Neural cell (in vitro differentiated cells): ENCODE measurements around the gene RTN4.

Experiments
- EP300 ChIP-seq: fragments of 450-650 bp; conservative IDR thresholded peaks from 2 replicates; pipeline ENCODE4 v1.6.1; 2014; ENCODE audit warnings: antibody characterized with exemption, mild to moderate bottlenecking, moderate library complexity; ENCODE audit not compliant: poor library complexity, severe bottlenecking
- EZH2 ChIP-seq: fragments of 200-600, 300-800 bp; shearing (Covaris generic), sonication (generic); IDR thresholded peaks from 2 replicates; pipeline ENCODE4 v1.6.1; 2014; ENCODE audit warnings: antibody characterized with exemption, low read length, borderline replicate concordance, mild to moderate bottlenecking; ENCODE audit not compliant: insufficient read depth, poor library complexity, severe bottlenecking
- MXI1 ChIP-seq: fragments of 450-650 bp; conservative IDR thresholded peaks from 2 replicates; pipeline ENCODE4 v1.6.1; 2014; ENCODE audit warnings: antibody characterized with exemption, mild to moderate bottlenecking; ENCODE audit not compliant: poor library complexity, severe bottlenecking
- POLR2AphosphoS5 ChIP-seq: IDR thresholded peaks from 2 replicates; pipeline ENCODE4 v1.6.1; 2012
- RAD21 ChIP-seq: fragments of 450-650 bp; conservative IDR thresholded peaks from 2 replicates; pipeline ENCODE4 v1.6.1; 2014; ENCODE audit warnings: antibody characterized with exemption, mild to moderate bottlenecking, moderate library complexity
- SMC3 ChIP-seq: fragments of 450-650 bp; conservative IDR thresholded peaks from 2 replicates; pipeline ENCODE4 v1.6.1; 2014; ENCODE audit warnings: antibody characterized with exemption, mild to moderate bottlenecking, moderate library complexity; ENCODE audit not compliant: poor library complexity
- TAF1 ChIP-seq: IDR thresholded peaks from 2 replicates; pipeline ENCODE4 v1.6.1; 2012; ENCODE audit warnings: low read depth
- TF ChIP-seq, protein P1 (sequence below): fragments of 450-650 bp; IDR thresholded peaks from 2 replicates; pipeline ENCODE4 v1.5.1; 2014; ENCODE audit warnings: antibody characterized with exemption, mild to moderate bottlenecking, moderate library complexity; ENCODE audit not compliant: poor library complexity, severe bottlenecking
- TF ChIP-seq, protein P2 (sequence below): IDR thresholded peaks from 2 replicates; pipeline ENCODE4 v1.6.1; 2012; ENCODE audit warnings: borderline replicate concordance

DNA sequence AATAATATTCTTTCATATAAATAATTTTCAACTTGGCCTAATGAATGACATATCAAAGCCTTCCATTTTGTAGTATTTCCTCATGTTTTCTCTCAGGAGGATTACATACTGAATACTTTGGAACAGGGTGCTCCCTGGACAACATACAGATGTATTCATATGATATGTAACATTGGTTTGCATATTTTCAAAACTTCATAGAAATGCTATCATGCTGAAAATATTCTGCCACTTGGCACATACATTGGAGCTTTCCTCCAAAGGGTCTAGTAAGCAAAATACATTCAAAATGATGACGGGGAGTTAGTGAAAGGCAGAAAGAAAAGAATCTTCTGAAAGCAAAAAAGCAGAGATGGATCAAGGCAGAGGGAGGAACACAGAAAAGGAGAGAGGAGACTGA is 38.1 kb upstream of the RTN4 start:
- TF ChIP-seq, protein P1, sequence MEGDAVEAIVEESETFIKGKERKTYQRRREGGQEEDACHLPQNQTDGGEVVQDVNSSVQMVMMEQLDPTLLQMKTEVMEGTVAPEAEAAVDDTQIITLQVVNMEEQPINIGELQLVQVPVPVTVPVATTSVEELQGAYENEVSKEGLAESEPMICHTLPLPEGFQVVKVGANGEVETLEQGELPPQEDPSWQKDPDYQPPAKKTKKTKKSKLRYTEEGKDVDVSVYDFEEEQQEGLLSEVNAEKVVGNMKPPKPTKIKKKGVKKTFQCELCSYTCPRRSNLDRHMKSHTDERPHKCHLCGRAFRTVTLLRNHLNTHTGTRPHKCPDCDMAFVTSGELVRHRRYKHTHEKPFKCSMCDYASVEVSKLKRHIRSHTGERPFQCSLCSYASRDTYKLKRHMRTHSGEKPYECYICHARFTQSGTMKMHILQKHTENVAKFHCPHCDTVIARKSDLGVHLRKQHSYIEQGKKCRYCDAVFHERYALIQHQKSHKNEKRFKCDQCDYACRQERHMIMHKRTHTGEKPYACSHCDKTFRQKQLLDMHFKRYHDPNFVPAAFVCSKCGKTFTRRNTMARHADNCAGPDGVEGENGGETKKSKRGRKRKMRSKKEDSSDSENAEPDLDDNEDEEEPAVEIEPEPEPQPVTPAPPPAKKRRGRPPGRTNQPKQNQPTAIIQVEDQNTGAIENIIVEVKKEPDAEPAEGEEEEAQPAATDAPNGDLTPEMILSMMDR = no peak
- TF ChIP-seq POLR2AphosphoS5 (no peak), EZH2 (no peak), RAD21 (no peak), MXI1 (no peak), SMC3 (no peak), EP300 (no peak), TAF1 (no peak)
- TF ChIP-seq, protein P2, sequence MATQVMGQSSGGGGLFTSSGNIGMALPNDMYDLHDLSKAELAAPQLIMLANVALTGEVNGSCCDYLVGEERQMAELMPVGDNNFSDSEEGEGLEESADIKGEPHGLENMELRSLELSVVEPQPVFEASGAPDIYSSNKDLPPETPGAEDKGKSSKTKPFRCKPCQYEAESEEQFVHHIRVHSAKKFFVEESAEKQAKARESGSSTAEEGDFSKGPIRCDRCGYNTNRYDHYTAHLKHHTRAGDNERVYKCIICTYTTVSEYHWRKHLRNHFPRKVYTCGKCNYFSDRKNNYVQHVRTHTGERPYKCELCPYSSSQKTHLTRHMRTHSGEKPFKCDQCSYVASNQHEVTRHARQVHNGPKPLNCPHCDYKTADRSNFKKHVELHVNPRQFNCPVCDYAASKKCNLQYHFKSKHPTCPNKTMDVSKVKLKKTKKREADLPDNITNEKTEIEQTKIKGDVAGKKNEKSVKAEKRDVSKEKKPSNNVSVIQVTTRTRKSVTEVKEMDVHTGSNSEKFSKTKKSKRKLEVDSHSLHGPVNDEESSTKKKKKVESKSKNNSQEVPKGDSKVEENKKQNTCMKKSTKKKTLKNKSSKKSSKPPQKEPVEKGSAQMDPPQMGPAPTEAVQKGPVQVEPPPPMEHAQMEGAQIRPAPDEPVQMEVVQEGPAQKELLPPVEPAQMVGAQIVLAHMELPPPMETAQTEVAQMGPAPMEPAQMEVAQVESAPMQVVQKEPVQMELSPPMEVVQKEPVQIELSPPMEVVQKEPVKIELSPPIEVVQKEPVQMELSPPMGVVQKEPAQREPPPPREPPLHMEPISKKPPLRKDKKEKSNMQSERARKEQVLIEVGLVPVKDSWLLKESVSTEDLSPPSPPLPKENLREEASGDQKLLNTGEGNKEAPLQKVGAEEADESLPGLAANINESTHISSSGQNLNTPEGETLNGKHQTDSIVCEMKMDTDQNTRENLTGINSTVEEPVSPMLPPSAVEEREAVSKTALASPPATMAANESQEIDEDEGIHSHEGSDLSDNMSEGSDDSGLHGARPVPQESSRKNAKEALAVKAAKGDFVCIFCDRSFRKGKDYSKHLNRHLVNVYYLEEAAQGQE = no peak
